ENCODE results near the gene TMEM240.

The TMEM240 gene

DNA sequence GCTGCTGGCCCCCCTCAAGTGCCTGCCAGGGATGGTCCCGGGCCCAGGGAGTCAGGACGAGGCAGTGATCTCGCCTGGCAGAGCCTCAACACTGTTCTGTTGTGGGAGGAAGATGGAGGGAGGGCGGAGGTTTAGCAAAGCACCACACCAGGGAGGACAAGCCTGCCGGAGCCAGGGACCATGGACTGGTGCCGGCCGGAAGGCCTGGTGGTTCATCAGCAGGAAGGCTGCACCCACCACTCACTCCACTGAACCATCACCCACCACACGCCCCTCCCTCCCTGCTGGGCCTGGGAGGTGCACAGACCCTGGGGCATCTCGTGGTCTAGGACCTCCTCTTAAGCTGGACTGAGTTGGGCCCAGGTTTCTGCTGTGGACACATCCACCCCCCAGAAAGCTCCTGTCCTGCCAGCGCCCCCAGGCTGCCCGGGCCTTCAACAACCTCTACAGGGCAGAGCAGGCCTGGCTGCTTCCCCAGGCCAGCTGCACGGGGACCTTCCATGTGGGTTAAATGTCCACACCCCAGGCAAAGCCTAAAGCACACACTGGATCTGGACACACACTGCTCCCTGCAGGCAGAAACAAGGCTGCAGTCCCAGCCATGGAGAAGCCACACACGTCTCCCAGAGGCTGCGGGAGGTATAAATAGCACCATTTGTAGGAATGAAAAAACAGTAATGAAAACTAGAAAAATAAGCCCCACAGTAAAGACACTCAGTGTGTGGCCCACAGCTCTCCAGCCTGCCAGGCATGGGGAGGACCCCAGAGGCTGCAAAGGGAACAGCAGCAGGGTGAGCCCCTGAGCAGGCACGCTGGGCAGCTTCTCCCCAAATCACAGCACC lies 10.4 kb upstream of the TMEM240 start:
- H3K4me1 Mint-ChIP-seq (ENCODE audit: low read depth), result peaks cover 12% of the 10 kb centered on the region
- H3K27ac Mint-ChIP-seq, result no peak overlapping the region
- peaks cover 38% of the 10 kb centered on the region for H3K36me3 Mint-ChIP-seq (ENCODE audit: low read depth)
- H3K4me3 Mint-ChIP-seq, result no peak overlapping the region
- H3K9me3 Mint-ChIP-seq, result no peaks in the 10 kb centered on the region
- DNase-seq, result no peak
- no peaks in the 10 kb centered on the region for H3K27me3 Mint-ChIP-seq

DNA sequence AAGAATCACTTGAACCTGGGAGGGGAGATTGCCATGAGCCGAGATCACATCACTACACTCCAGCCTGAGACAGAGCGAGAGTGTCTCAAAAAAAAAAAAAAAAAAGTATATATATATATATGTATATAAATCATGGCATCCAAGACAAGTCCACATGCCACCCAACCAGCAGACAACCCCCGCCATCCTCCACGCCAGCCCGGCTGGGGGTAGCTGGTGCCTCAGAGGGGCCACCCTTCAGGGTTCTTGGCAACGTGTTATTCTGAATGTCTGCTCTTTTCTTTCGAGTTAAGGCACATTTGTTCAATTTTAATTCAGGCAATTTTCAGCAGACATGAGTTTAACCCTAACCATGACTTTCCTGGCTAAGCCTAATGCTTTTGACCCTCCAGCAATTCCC lies 9.7 kb upstream of the TMEM240 start:
- H3K27me3 Mint-ChIP-seq, result no peaks in the 10 kb centered on the region
- no peak for DNase-seq
- H3K9me3 Mint-ChIP-seq, result no peaks in the 10 kb centered on the region
- peaks cover 37% of the 10 kb centered on the region for H3K36me3 Mint-ChIP-seq (ENCODE audit: low read depth)
- H3K4me3 Mint-ChIP-seq, result no peak overlapping the region
- no peak overlapping the region for H3K27ac Mint-ChIP-seq
- peaks cover 9% of the 10 kb centered on the region for H3K4me1 Mint-ChIP-seq (ENCODE audit: low read depth)

DNA sequence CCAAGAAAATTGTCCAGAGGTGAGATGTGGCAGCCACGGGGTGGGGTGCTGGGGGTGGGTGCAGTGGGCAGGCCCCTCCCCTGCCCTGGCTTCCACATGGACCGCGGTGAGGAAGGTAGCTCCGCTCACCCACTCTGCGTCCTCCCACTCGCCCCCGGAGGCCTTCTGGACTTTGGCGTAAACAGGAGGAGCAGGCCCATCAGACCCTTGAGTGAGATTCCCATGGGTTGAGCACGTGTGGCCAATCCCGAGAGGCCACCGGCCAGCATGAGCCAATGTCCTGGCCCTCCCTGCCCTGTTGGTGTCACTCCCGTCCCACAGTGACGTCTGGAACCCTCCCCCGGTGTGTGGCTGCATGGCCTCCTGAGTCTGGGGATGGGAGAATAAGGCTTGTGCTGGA lies 8.2 kb upstream of the TMEM240 start:
- no peaks in the 10 kb centered on the region for H3K9me3 Mint-ChIP-seq
- no peak overlapping the region for H3K4me3 Mint-ChIP-seq
- no peak for DNase-seq
- no peaks in the 10 kb centered on the region for H3K27me3 Mint-ChIP-seq
- H3K36me3 Mint-ChIP-seq (ENCODE audit: low read depth), result peaks cover 39% of the 10 kb centered on the region
- H3K27ac Mint-ChIP-seq, result peak overlapping the region; percentile 33
- peaks cover 2% of the 10 kb centered on the region for H3K4me1 Mint-ChIP-seq (ENCODE audit: low read depth)

DNA sequence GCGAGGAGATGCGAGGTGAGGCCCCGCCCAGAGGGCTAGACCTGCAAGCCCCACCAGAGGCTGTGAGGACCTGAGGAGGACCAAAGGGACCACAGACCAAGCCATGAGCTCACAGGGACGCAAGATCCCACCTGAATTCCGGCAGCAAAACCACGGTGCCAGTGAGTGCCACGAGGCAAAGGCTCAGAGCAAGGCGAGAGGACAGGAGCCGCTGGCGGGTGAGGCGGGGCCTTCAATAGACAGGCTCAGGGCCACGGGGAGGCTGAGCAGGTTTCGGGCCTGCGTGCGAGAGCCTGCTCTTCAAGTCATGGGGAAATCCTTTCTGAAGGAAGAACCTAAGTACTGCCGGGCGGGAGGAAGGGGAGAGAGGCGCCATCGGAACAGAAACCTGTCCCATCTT lies 7.1 kb upstream of the TMEM240 start:
- Mint-ChIP-seq H3K36me3 (ENCODE audit: low read depth) (peaks cover 49% of the 10 kb centered on the region), H3K27me3 (no peaks in the 10 kb centered on the region), H3K27ac (no peak overlapping the region), H3K4me3 (no peak overlapping the region), H3K9me3 (no peaks in the 10 kb centered on the region), H3K4me1 (ENCODE audit: low read depth) (peaks cover 2% of the 10 kb centered on the region)
- DNase-seq, result no peak

DNA sequence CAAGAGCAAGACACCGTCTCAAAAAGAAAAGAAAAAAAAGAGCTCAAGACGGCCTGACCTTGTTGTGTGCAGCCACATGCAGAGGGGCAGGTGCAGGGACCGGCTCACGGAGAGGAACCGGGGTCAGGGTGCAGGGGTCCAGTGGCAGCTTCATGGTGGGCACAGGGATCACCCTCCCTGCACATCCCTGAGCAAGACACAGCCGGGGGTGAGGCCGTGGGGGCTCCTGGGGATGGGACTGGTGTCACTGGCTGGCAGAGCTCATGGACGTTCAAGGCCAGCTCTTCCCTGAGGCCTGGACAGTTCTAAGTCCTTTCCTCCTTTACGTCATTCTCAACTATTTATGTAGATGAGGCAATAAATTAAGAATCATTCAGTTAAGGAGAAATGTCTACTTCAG lies 6.6 kb upstream of the TMEM240 start:
- Mint-ChIP-seq H3K9me3 (no peaks in the 10 kb centered on the region), H3K4me1 (ENCODE audit: low read depth) (peaks cover 2% of the 10 kb centered on the region), H3K27ac (no peak overlapping the region), H3K4me3 (no peak overlapping the region), H3K27me3 (no peaks in the 10 kb centered on the region), H3K36me3 (ENCODE audit: low read depth) (peaks cover 50% of the 10 kb centered on the region)
- no peak for DNase-seq

DNA sequence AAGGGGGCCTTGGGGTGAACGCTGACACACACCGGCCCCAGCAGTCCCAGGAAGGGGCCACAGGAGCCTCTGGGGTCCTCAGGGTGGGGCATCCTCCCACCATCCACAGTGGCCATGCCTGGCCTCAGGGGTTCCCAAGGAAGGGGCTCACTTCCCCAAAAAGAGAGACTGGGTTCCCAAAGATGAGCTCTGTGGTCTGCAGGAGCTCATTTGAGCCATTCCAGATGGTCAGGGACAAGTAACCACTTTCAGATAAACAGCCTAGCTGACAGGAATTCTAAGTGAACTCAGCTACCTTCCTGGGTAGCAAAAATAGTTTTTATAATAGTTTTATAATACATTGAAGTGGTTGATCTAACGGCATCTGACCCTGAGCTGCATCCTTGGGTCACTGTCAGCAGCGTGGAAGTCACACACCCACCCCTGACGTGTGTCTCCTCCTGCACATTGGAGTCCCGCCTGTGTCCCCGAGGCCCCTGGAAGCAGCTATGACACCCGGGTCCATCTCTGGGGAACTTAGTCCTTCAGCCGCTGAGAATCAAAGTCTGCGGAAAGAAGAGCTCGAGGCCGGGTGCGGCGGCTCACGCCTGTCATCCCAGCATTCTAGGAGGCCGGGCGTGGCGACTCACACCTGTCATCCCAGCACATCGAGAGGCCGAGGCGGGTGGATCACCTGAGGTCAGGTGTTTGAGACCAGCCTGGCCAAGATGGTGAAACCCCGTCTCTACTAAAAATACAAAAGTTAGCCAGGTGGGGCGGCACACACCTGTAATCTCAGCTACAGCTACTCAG lies 5.7 kb upstream of the TMEM240 start:
- H3K9me3 Mint-ChIP-seq, result no peaks in the 10 kb centered on the region
- no peak for DNase-seq
- H3K4me1 Mint-ChIP-seq (ENCODE audit: low read depth), result no peaks in the 10 kb centered on the region
- H3K27ac Mint-ChIP-seq, result no peak overlapping the region
- H3K27me3 Mint-ChIP-seq, result no peaks in the 10 kb centered on the region
- H3K36me3 Mint-ChIP-seq (ENCODE audit: low read depth), result peaks cover 53% of the 10 kb centered on the region
- no peak overlapping the region for H3K4me3 Mint-ChIP-seq

DNA sequence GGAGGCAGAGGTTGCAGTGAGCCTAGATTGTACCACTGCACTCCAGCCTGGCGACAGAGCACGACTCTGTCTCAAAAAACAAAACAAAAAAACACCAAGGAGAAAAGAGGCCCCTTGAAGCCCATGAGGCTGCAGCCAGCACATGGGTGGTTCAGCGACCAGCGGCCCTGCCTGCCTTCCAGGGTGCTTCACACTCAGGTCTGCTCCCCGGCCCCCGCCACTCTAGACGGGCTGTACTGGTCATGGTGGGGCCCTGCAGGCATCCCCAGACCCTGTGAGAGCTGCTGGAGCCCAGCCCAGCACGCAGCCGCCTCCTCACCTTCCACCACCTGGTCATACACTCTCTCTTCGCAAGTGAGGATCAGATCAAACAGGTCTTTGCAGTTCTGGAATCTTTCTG lies 4.1 kb upstream of the TMEM240 start:
- Mint-ChIP-seq H3K27me3 (no peaks in the 10 kb centered on the region), H3K27ac (peak overlapping the region; percentile 27), H3K9me3 (no peaks in the 10 kb centered on the region), H3K4me1 (ENCODE audit: low read depth) (peaks cover under 1% of the 10 kb centered on the region), H3K36me3 (ENCODE audit: low read depth) (peaks cover 53% of the 10 kb centered on the region), H3K4me3 (no peak overlapping the region)
- DNase-seq, result no peak

DNA sequence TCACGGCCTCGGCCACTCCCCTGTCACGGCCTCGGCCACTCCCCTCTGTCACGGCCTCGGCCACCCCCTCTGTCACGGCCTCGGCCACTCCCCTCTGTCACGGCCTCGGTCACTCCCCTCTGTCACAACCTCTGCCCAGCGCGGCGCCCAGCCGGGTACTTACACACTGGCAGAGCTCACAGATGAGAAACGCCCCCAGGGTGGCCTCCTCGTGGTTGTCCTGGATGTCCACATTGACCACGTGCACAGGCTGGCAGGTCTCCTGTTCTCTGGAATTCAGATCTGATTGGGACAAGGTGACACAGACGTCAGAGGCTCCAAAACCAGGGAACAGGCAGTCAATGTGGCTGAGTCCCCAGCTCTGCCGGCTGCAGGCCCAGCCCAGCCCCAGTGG lies 3.3 kb upstream of the TMEM240 start:
- peaks cover 2% of the 10 kb centered on the region for H3K4me1 Mint-ChIP-seq (ENCODE audit: low read depth)
- H3K27me3 Mint-ChIP-seq, result no peaks in the 10 kb centered on the region
- no peak overlapping the region for H3K4me3 Mint-ChIP-seq
- no peaks in the 10 kb centered on the region for H3K9me3 Mint-ChIP-seq
- no peak overlapping the region for H3K27ac Mint-ChIP-seq
- DNase-seq, result no peak
- peaks cover 51% of the 10 kb centered on the region for H3K36me3 Mint-ChIP-seq (ENCODE audit: low read depth)

DNA sequence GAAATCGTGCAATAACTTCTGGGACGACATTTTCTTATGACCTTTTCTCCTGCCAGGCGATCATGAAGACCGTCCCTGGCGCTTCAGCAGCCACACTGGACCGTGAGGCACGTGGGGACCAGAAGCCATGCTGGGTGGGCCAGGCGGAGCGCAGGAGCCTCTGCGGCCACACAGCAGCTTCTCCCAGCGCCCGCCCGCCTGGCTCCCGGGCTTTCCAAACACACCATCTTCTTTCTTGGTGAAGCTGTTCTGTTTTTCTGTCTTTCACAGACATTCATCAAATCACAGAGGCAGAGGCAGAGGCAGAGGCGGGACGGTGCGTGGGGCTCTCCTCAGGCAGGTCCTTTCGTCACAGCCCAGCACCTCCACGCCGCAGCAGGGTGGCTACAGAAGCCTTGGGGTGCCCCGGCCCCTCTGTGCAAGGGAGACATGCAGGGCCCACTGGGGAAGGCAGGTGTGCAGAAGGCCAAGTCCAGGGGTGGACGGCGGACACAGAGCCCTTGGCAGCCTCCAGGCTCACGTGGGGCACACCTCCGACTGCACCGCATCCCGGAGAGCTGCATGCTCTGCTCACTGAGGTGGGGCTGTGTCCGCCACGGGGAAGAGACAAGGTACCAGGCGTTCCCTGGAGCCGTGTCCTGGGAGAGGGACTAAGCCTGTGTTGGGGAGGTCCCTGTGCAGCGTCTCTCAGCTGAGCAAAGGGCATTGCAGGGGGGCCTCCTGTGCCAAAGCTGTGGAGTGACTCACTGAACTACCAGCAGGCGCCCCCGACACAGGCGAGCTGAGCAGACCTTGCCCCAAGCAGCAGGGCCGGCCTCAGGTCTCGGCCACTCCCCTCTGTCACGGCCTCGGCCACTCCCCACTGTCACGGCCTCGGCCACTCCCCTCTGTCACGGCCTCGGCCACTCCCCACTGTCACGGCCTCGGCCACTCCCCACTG lies 2.6 kb upstream of the TMEM240 start:
- H3K27ac Mint-ChIP-seq, result peak overlapping the region; percentile 33
- H3K36me3 Mint-ChIP-seq (ENCODE audit: low read depth), result peaks cover 49% of the 10 kb centered on the region
- no peaks in the 10 kb centered on the region for H3K9me3 Mint-ChIP-seq
- no peak overlapping the region for H3K4me3 Mint-ChIP-seq
- H3K27me3 Mint-ChIP-seq, result no peaks in the 10 kb centered on the region
- no peak for DNase-seq
- H3K4me1 Mint-ChIP-seq (ENCODE audit: low read depth), result peaks cover 3% of the 10 kb centered on the region

DNA sequence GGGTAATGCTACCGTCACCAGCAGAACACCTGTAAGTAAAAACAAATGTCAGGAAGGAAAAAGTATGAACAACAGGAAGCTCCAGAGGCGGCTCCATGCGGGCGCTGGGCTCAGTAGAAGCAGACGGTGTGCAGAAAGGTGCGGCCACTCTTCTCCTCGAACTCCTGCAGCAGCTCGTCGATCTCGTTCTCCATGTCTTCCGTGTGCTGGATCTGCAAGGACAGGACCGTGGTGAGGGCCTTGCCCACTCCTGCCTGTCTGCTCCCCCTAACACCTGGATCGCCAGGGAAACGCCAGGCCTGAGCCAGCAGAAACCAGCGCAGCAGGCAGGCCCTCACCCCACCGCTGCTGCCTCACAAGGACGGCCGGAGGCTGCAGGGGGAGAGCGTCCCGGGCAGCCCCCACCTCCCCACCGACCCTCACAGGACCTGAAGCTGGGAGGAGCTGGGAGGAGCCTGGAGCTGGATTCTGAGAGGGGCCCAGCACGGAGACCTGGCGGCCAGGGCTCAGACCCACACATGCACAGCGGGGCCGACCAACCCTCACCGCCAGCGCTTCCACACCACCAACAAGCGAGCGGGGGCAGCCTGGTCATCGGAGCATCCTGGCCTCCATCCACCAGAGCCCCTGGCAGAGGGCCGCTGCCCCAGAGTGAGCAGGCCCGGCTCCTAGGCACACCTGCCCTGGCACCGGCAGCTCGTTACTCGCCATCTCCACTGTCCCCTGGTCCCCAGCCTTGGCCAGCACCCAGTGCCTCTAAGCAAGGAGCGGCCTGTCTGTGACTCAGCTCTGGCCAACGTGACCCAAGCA lies 1.7 kb upstream of the TMEM240 start:
- Mint-ChIP-seq H3K27me3 (no peaks in the 10 kb centered on the region), H3K27ac (peak overlapping the region; percentile 52), H3K4me1 (ENCODE audit: low read depth) (peaks cover 3% of the 10 kb centered on the region), H3K9me3 (no peaks in the 10 kb centered on the region), H3K4me3 (no peak overlapping the region), H3K36me3 (ENCODE audit: low read depth) (peaks cover 42% of the 10 kb centered on the region)
- DNase-seq, result no peak

DNA sequence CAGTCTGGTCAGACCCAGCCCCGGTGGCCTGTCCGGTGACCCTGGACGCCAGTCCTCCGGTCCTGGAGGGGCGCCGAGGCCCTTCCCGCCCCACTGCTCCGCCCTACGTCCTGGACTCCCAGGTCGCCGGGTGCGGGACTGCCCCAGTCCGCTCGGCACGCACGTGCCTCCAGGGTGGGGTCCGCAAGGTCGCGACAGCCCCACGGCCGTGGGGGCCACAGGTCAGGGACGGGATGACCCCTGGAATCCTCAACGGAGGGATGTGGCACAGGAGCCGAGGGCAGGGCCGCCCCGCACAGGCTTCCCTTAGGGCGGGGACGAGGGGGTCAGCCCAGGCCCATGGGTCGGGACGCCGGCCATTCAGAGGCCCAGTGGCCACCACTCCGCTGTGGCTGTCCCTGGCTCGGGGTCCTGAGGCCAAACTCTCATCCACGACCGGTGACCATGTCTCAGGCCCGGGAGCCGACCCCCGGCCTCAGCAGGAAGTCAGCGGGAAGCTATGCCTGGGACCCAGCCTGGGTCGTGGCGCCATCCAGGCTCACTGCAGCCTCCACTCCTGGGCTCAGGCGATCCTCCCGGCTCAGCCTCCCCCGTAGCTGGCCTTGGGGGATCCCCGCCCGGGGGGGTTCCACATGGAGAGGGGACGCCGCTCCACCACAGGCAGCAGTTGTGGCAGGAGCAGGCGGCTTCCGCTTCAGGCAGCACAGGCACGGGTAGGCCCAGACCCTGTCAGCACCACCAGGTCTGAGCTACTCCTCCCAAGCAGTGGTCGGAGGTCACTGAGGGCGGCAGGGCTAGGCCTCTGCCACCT lies 599 bp upstream of the TMEM240 start:
- Mint-ChIP-seq H3K27ac (peak overlapping the region; percentile 52), H3K9me3 (no peaks in the 10 kb centered on the region), H3K36me3 (ENCODE audit: low read depth) (peaks cover 38% of the 10 kb centered on the region), H3K4me1 (ENCODE audit: low read depth) (peaks cover 3% of the 10 kb centered on the region), H3K4me3 (peak overlapping the region; percentile 18), H3K27me3 (no peaks in the 10 kb centered on the region)
- no peak for DNase-seq

DNA sequence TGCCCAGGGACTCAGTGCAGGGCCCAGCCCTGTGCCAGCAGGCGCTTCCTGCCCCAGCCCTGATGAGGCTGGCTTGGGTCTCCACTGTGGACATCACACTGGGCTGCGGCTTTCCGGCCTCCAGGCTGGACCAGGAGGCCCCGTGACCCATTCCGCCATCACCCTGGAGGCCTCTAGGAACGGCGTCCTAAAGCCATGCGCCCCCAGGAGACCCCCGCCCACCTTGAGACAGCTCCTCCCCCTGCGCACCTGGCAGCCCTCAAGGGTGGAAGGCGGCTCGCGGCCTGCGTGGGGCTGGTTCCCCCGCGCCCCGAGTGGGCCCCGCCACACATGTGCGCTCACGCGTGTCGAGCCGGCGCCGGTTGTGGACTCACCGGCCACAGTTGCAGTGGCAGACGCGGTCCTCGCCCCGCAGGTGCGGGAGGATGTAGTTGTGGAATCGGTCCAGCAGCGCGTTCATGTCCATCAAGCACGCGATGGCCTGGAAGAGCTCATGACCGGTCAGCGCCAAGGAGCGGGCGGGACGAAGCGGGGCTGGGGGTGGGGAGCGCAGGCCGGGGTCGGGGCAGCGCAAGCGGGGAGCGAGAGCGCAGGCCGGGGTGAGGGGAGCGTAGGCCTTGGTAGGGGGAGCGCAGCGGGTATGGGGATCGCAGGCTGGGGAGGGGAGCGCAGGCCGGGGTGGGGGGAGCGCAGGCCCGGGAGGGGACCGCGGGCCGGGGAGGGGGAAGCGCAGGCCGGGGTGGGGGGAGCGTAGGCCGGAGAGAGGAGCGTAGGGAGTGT lies 924 bp downstream of the TMEM240 start:
- Mint-ChIP-seq H3K27me3 (no peaks in the 10 kb centered on the region), H3K27ac (peak overlapping the region; percentile 66), H3K4me3 (peak overlapping the region; percentile 60), H3K36me3 (ENCODE audit: low read depth) (peaks cover 29% of the 10 kb centered on the region), H3K9me3 (no peaks in the 10 kb centered on the region), H3K4me1 (ENCODE audit: low read depth) (peaks cover 3% of the 10 kb centered on the region)
- no peak for DNase-seq

DNA sequence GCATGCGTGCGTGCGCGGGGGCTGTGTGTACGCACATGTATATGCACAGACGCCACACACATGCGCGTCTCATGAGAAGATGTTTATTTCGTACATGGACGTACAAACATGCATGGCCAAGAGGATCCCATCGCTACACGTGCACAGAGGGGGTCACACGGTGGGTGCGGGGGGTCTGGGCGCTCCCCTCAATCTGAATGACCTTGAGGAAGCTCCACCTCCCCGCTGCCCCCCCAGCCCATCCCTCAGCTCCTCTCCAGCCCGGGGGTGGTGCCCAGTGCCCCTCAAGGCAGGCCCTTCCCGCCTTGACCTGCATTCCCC lies 1.5 kb downstream of the TMEM240 start:
- Mint-ChIP-seq H3K27ac (peak overlapping the region; percentile 75), H3K9me3 (no peaks in the 10 kb centered on the region), H3K4me3 (peak overlapping the region; percentile 29), H3K4me1 (ENCODE audit: low read depth) (peaks cover 3% of the 10 kb centered on the region), H3K36me3 (ENCODE audit: low read depth) (peaks cover 28% of the 10 kb centered on the region), H3K27me3 (no peaks in the 10 kb centered on the region)
- no peak for DNase-seq
